Pancreas (tissue), 10 donors: Measurements from ENCODE around the gene RBM17. TPM values are rescaled to one million over a fixed set of nuclear protein-coding genes. Genes with fewer than 3 reads are reported as not detected.
"Not testable (repeated sequence)": the region's sequence is repeated elsewhere in the genome, so short reads cannot be mapped to it uniquely, and the experiment has no call there.

ENCODE experiments used
- ATAC-seq, 4 donors: fragments of 200-7000 bp; cut with Tn5 transposase; one replicate each; pipeline versions ENCODE4 v1.8.0 to v1.9.1; 2020; ENCODE audit warnings: mild to moderate bottlenecking in 4 of 4, moderate library complexity in 4 of 4
- DNase-seq, 6 donors: peaks; one replicate each; pipeline ENCODE4 v3.0.0-alpha.2; 2020
- FAIRE-seq: peaks from 2 replicates; lab custom pipeline; 2012; peaks lifted over from hg19 to GRCh38; lab: Jason Lieb, UNC
- H3K27ac ChIP-seq, 4 donors: fragments of 200-600 bp; sonication (generic); 1 replicate in 3 of 4; 2 replicates in 1 of 4; pipeline versions ENCODE4 v1.5.0 to v1.8.0; 2020
- H3K27me3 ChIP-seq, 4 donors: fragments of 200-600 bp; one replicate each; pipeline ENCODE4 v1.8.0; 2021
- H3K36me3 ChIP-seq, 3 donors: fragments of 200-600 bp; sonication (generic) in 1 of 3; one replicate each; pipeline versions ENCODE4 v1.5.0 to v1.8.0; 2020 to 2021
- H3K4me1 ChIP-seq, 3 donors: fragments of 200-600 bp; one replicate each; pipeline ENCODE4 v1.8.0; 2021
- H3K4me3 ChIP-seq, 4 donors: fragments of 200-600 bp; sonication (generic) in 2 of 4; one replicate each; pipeline versions ENCODE4 v1.5.0 to v1.8.0; 2020 to 2021
- H3K9me3 ChIP-seq, 4 donors: fragments of 200-600 bp; one replicate each; pipeline ENCODE4 v1.8.0; 2021
- CTCF ChIP-seq, 4 donors: fragments of 200-600 bp; sonication (generic) in 3 of 4; IDR thresholded peaks; one replicate each; pipeline versions ENCODE4 v1.5.0 to v1.8.0; 2021; ENCODE audit warnings: antibody characterized with exemption in 4 of 4
- WGBS, 2 donors: extraction: QIAGEN DNeasy Blood & Tissue Kit; methylation state at CpG; one replicate each; pipeline ENCODE4 v1.1.7; 2013; 5-methylcytosine and 5-hydroxymethylcytosine counted together
- intact Hi-C, 3 donors: fragments of 100-400 bp; cut with DNase I; formaldehyde crosslinking; loops; one replicate each; pipeline versions ENCODE4 v1.11.1 to v1.14.2; 2022
- polyA plus RNA-seq, 2 donors: library from polyadenylated mRNA; stranded (reverse); fragments of 200-250 nt; gene quantifications; one replicate each; pipeline ENCODE4 v1.2.3, GENCODE V29; 2013
- total RNA-seq, 6 donors: library from RNA; stranded (reverse); fragmentation: NEBNext Ultra II Directional in 4 of 6; extraction: Animal tissue kit (Norgen Biotek cat#: 25700) in 4 of 6; gene quantifications; one replicate each; pipeline versions ENCODE4 v1.2.1 to v1.2.4, GENCODE V29; 2021 to 2023
- donor health status: healthy with polysubstance abuse.
- donor health status: DM: no; HTN: no; CAD: no; lungs with moderate emphysema.
- donor health status: DM: no; HTN: no; CAD: no.
- donor health status: control.
- donor health status: control.
- donor health status: Bipolar disorder and iron deficiency.
- donor health status: DM: yes; HTN: yes; CAD: no.
- donor health status: DM: no; HTN: no; CAD: no.
- donor health status: DM: no; HTN: no; CAD: no.
- donor health status: DM: yes; HTN: yes; CAD: no.

The RBM17 gene
- total and polyA plus RNA-seq, 8 donors = 31.0 to 101 (median 43.7) TPM

GRCh38 chr10:6140965-6141295 is 52.1 kb downstream of the RBM17 start:
- 72 to 77% methylated on average over 8 of the region's 8 CpGs for WGBS, 2 donors

DNA sequence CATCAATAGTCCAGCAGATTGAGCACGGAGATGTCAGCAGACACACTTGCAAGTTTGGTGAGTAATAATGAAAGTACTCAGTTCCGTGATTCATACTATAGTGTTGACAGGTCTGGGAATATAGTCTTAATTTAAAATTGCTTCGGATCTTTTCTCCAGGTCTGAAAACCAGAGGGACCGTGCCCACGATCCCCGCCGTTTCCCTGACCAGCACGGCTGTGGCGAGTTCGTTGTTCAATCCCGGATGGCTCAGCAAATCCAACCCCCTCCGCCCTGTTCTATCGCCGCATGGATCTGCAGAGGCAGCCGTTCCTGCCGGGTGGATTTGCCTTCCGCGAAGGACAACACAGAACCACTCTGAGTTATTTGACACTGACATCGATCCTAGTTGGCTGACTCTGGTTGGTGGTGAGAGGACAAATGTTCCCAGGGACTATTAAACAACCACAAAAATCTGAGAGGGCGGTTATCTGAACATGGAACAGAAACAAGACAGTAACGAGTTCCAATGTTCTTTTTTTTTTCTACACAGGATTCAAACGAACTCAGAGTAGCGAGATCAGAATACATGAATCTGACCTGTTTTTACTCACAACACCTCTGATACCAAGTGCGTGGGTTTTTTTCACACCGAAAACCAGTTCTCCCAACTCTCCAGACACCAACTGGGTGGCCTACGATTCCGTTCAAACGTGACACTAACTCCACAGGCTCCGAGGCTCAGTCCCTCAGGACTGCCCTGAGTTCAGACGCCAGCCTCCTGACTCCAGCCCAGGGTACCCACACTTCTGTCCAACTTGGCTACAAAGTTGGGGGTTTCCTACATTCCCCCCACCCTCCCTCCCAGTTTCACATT is 52.7 kb downstream of the RBM17 start:
- DNase-seq (peak in 1 of 6 donors; percentile 40), FAIRE-seq (no peak), ATAC-seq (peak in 2 of 4 donors; percentile 26 to 51)
- Histone ChIP-seq H3K4me1 (no peaks in the 10 kb centered on the region), H3K9me3 (no peaks in the 10 kb centered on the region), H3K27me3 (no peaks in the 10 kb centered on the region), H3K36me3 (no peaks in the 10 kb centered on the region), H3K4me3 (peak overlapping the region in 2 of 4 donors; percentile 28 to 30), H3K27ac (peak overlapping the region in 1 of 4 donors; percentile 19)
- WGBS, 2 donors = 34 to 35% methylated on average over 30 of the region's 30 CpGs
- intact Hi-C loops = no loop called here
- TF ChIP-seq CTCF (IDR thresholded peaks at IDR 0.05) = no peak

More at GRCh38 chr10:6140965-6141295, 52.1 kb downstream of the RBM17 start:
- no peak overlapping the region for H3K27ac ChIP-seq
- H3K4me3 ChIP-seq = peak overlapping the region in 2 of 4 donors; percentile 28 to 30
- H3K9me3 ChIP-seq = no peaks in the 10 kb centered on the region
- no peak for TF ChIP-seq CTCF (IDR thresholded peaks at IDR 0.05)
- DNase-seq (no peak), ATAC-seq (no peak), FAIRE-seq (no peak)
- no peaks in the 10 kb centered on the region for H3K27me3 ChIP-seq
- intact Hi-C loops = no loop called here
- H3K4me1 ChIP-seq = no peaks in the 10 kb centered on the region
- H3K36me3 ChIP-seq = no peaks in the 10 kb centered on the region

DNA sequence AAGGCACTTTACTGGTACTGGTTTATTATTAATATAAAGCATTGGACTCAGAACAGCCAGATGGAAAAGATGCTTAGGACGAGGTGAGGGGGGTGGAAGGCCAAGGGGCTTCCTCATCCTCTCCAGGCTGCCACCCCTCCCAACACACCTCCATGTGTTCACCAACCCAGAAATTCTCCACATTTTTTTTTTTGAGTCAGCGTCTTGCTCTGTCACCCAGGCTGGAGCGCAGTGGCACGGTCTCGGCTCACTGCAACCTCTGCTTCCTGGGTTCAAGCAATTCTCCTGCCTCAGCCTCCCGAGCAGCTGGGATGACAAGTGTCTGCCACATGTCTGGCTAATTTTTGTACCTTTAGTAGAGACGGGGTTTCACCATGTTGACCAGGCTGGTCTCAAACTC is 53.4 kb downstream of the RBM17 start:
- H3K4me1 ChIP-seq, H3K9me3 ChIP-seq, intact Hi-C loops, ATAC-seq, H3K4me3 ChIP-seq, H3K27ac ChIP-seq, FAIRE-seq, H3K27me3 ChIP-seq, DNase-seq, H3K36me3 ChIP-seq: not testable (repeated sequence)
- WGBS, 2 donors = 83 to 84% methylated on average over 7 of the region's 7 CpGs

DNA sequence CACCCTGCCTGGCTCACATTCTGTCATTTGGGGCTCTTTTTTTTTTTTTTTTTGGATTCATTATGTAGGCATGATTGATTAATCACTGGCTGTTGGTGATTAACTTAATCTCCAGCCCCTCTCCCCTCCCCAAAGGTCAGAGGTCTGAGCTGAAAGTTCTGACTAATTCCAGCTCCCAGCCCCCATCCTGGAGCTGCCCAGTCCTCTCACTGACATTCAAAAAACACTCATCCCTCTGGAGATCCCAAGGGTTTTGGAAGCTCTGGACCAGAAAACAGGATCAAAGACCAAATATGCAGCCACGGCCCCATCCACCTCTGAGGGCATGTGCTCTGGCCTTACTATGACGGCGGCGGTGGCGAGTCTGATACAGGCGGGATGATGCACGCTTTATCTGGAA is 53.8 kb downstream of the RBM17 start:
- H3K27ac ChIP-seq = no peak overlapping the region
- no peak for ATAC-seq
- 89 to 91% methylated on average over 7 of the region's 7 CpGs for WGBS, 2 donors
- DNase-seq = no peak
- no peak for TF ChIP-seq CTCF (IDR thresholded peaks at IDR 0.05)
- H3K9me3 ChIP-seq = no peaks in the 10 kb centered on the region
- no peak for FAIRE-seq
- H3K4me1 ChIP-seq = no peaks in the 10 kb centered on the region
- no peaks in the 10 kb centered on the region for H3K27me3 ChIP-seq
- H3K36me3 ChIP-seq = no peaks in the 10 kb centered on the region
- H3K4me3 ChIP-seq = no peak overlapping the region
- intact Hi-C loops = no loop called here

DNA sequence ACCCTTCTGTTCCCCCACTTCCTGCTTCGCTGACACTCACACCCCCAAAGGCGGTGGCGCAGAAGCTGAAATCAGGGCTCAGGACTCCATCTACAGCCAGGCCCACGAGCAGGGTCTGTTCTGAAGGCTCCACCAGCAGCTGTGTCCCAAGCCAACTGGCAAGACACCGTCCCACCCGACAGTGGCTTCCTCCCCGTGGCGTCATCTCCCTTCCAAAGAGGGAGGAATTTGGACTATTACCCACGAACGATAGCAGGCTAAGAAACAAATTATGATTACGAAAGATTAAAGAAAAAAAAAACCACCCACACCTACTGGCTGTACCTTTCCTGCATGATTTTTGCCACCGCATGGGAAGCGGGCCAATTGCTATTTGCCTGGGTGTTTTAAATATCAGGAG is 54.3 kb downstream of the RBM17 start:
- no peak for FAIRE-seq
- Histone ChIP-seq H3K27ac (no peak overlapping the region), H3K36me3 (no peaks in the 10 kb centered on the region), H3K27me3 (no peaks in the 10 kb centered on the region), H3K4me1 (no peaks in the 10 kb centered on the region), H3K4me3 (no peak overlapping the region), H3K9me3 (no peaks in the 10 kb centered on the region)
- TF ChIP-seq CTCF (IDR thresholded peaks at IDR 0.05) = no peak
- DNase-seq = no peak
- intact Hi-C loops = no loop called here
- WGBS, 2 donors = 81 to 85% methylated on average over 13 of the region's 13 CpGs
- ATAC-seq = no peak
